GM12878 (cell line): Measurements from ENCODE around the gene POU2F1. TPM values are rescaled to one million over a fixed set of nuclear protein-coding genes. Genes with fewer than 3 reads are reported as not detected.

Source experiments
- ATAC-seq: fragments of 200-7000 bp; cut with Tn5 transposase; 3 replicates; pipeline ENCODE4 v1.9.1; 2020; ENCODE audit warnings: mild to moderate bottlenecking, moderate library complexity
- BruUV-seq: library from RNA; stranded (reverse); fragments of 400-500 nt; replicated peaks from 2 replicates; lab custom pipeline; 2021; lab: Mats Ljungman, UMichigan
- CTCF ChIA-PET: fragments of 300-600 bp; sonication (Branson Sonifier 250); formaldehyde crosslinking; extraction: SDS; loops from one replicate; lab custom pipeline; 2021; ENCODE audit warnings: inconsistent platforms; lab: Yijun Ruan, JAX
- POLR2A ChIA-PET: fragments of 350-600 bp; formaldehyde crosslinking; extraction: SDS; loops from one replicate; lab custom pipeline; 2021; ENCODE audit warnings: inconsistent platforms; lab: Charles Lee
- RAD21 ChIA-PET: fragments of 300-600 bp; sonication (Branson Sonifier 250); formaldehyde crosslinking; loops from one replicate; lab custom pipeline; 2023; ENCODE audit warnings: antibody characterized with exemption; ENCODE audit not compliant: unreplicated experiment; lab: Charles Lee
- SMC1A ChIA-PET: fragments of 300-600 bp; sonication (Branson Sonifier 250); formaldehyde crosslinking; loops from one replicate; lab custom pipeline; 2023; ENCODE audit not compliant: unreplicated experiment, uncharacterized antibody; lab: Charles Lee
- DNase-seq: peaks from one replicate; pipeline ENCODE4 v3.0.0-alpha.2; 2011; ENCODE audit warnings: low read depth, low spot score
- FAIRE-seq: peaks from 3 replicates; lab custom pipeline; 2011; peaks lifted over from hg19 to GRCh38; lab: Jason Lieb, UNC
- H2AFZ ChIP-seq: 2 replicates; pipeline ENCODE4 v1.6.0; 2011; ENCODE audit warnings: low read depth, low read length, control low read depth; ENCODE audit not compliant: control insufficient read depth
- H3K27ac ChIP-seq: 2 replicates; pipeline ENCODE4 v1.5.1; 2011; ENCODE audit warnings: control low read depth; ENCODE audit not compliant: control insufficient read depth, insufficient read depth
- H3K27me3 ChIP-seq, 2 experiments: replicated peaks in 1 of 2; 2 replicates each; pipeline versions ENCODE4 v1.6.0 to v1.6.1; 2011; ENCODE audit warnings: low read length in 1 of 2; ENCODE audit not compliant: control insufficient read depth in 2 of 2, insufficient read depth in 2 of 2
- H3K36me3 ChIP-seq, 2 experiments: 2 replicates each; pipeline ENCODE4 v1.5.1; 2011; ENCODE audit warnings: low read length in 1 of 2; ENCODE audit not compliant: control insufficient read depth in 2 of 2, insufficient read depth in 2 of 2
- H3K4me1 ChIP-seq: 2 replicates; pipeline ENCODE4 v1.6.1; 2011; ENCODE audit warnings: mild to moderate bottlenecking, low read length, moderate library complexity, mixed read lengths; ENCODE audit not compliant: control insufficient read depth, insufficient read depth
- H3K4me2 ChIP-seq: 2 replicates; pipeline ENCODE4 v1.6.0; 2011; ENCODE audit warnings: control low read depth; ENCODE audit not compliant: control insufficient read depth, insufficient read depth
- H3K4me3 ChIP-seq: fragments of 200-600 bp; sonication (generic); 2 replicates; pipeline ENCODE4 v1.5.1; 2016
- H3K79me2 ChIP-seq: 2 replicates; pipeline ENCODE4 v1.6.0; 2011; ENCODE audit warnings: low read length; ENCODE audit not compliant: control insufficient read depth, insufficient read depth
- H3K9ac ChIP-seq: 2 replicates; pipeline ENCODE4 v1.8.0; 2011; ENCODE audit warnings: low read length, control low read depth, mixed read lengths; ENCODE audit not compliant: control insufficient read depth, insufficient read depth
- H3K9me3 ChIP-seq: replicated peaks from 3 replicates; pipeline ENCODE4 v1.5.1; 2011; ENCODE audit warnings: mild to moderate bottlenecking, low read length; ENCODE audit not compliant: control insufficient read depth, insufficient read depth
- H4K20me1 ChIP-seq: 2 replicates; pipeline ENCODE4 v1.6.0; 2011; ENCODE audit not compliant: control insufficient read depth, insufficient read depth
- BHLHE40 ChIP-seq, 2 experiments: fragments of 450-650 bp in 1 of 2; IDR thresholded peaks; 2 replicates each; pipeline ENCODE4 v1.6.1; 2011 to 2017; ENCODE audit warnings: low read depth in 2 of 2, borderline replicate concordance in 1 of 2, improper control_type of control experiment in 1 of 2, low read length in 1 of 2, mild to moderate bottlenecking in 1 of 2
- CHD2 ChIP-seq: IDR thresholded peaks from 2 replicates; pipeline ENCODE4 v1.6.1; 2011; ENCODE audit warnings: low read depth, low read length, improper control_type of control experiment, borderline replicate concordance
- DPF2 ChIP-seq: fragments of 450-650 bp; IDR thresholded peaks from 2 replicates; pipeline ENCODE4 v1.6.1; 2017; ENCODE audit warnings: mild to moderate bottlenecking
- EGR1 ChIP-seq, 2 experiments: IDR thresholded peaks; 1 replicate in 1 of 2; 2 replicates in 1 of 2; pipeline ENCODE4 v1.6.1; 2011 to 2012; ENCODE audit warnings: low read depth in 2 of 2, low read length in 2 of 2, borderline replicate concordance in 1 of 2, mild to moderate bottlenecking in 1 of 2, moderate library complexity in 1 of 2
- FOS ChIP-seq: IDR thresholded peaks from 3 replicates; pipeline ENCODE4 v1.6.1; 2011; ENCODE audit warnings: borderline replicate concordance; ENCODE audit not compliant: insufficient read length; ENCODE audit errors: extremely low read depth
- GATAD2B ChIP-seq: fragments of 450-650 bp; conservative IDR thresholded peaks from 2 replicates; pipeline ENCODE4 v1.6.1; 2017; ENCODE audit warnings: low read depth, mild to moderate bottlenecking, moderate library complexity
- HDAC2 ChIP-seq: fragments of 200-600 bp; sonication (generic); IDR thresholded peaks from 2 replicates; pipeline ENCODE4 v1.6.1; 2017
- IKZF1 ChIP-seq: fragments of 450-650 bp; conservative IDR thresholded peaks from 2 replicates; pipeline ENCODE4 v1.6.1; 2017; ENCODE audit warnings: antibody characterized with exemption, mild to moderate bottlenecking
- JUNB ChIP-seq: IDR thresholded peaks from 2 replicates; pipeline ENCODE4 v1.6.1; 2016; ENCODE audit warnings: antibody characterized with exemption, mild to moderate bottlenecking
- LARP7 ChIP-seq: fragments of 450-650 bp; IDR thresholded peaks from 2 replicates; pipeline ENCODE4 v1.6.1; 2017; ENCODE audit warnings: mild to moderate bottlenecking
- MAX ChIP-seq: IDR thresholded peaks from 2 replicates; pipeline ENCODE4 v1.6.1; 2012; ENCODE audit warnings: low read depth, low read length, improper control_type of control experiment
- MXI1 ChIP-seq: fragments of 150-350 bp; IDR thresholded peaks from 2 replicates; pipeline ENCODE4 v1.6.1; 2011; ENCODE audit warnings: low read depth, mild to moderate bottlenecking, inconsistent platforms, low read length, improper control_type of control experiment
- NFYB ChIP-seq: IDR thresholded peaks from 2 replicates; pipeline ENCODE4 v1.6.1; 2011; ENCODE audit warnings: low read depth, mild to moderate bottlenecking, low read length, improper control_type of control experiment, moderate library complexity; ENCODE audit not compliant: insufficient read depth
- NKRF ChIP-seq: fragments of 450-650 bp; conservative IDR thresholded peaks from 2 replicates; pipeline ENCODE4 v1.6.1; 2017; ENCODE audit warnings: mild to moderate bottlenecking, moderate library complexity
- NR2F1 ChIP-seq: fragments of 450-650 bp; conservative IDR thresholded peaks from 2 replicates; pipeline ENCODE4 v1.6.1; 2017; ENCODE audit warnings: mild to moderate bottlenecking
- PAX5 ChIP-seq: IDR thresholded peaks from 2 replicates; pipeline ENCODE4 v1.6.1; 2011; ENCODE audit warnings: low read depth, low read length, borderline replicate concordance
- POLR2A ChIP-seq: IDR thresholded peaks from 2 replicates; pipeline ENCODE4 v1.6.1; 2011; ENCODE audit warnings: low read depth, mild to moderate bottlenecking, low read length
- RB1 ChIP-seq: fragments of 450-650 bp; formaldehyde crosslinking; IDR thresholded peaks from 2 replicates; pipeline ENCODE4 v1.6.1; 2017; ENCODE audit warnings: mild to moderate bottlenecking, borderline replicate concordance
- RUNX3 ChIP-seq: IDR thresholded peaks from 2 replicates; pipeline ENCODE4 v1.6.1; 2012; ENCODE audit warnings: low read length, inconsistent platforms
- SREBF2 ChIP-seq: IDR thresholded peaks from 2 replicates; pipeline ENCODE4 v1.6.1; 2012; ENCODE audit warnings: mild to moderate bottlenecking, low read length
- TCF3 ChIP-seq: IDR thresholded peaks from 2 replicates; pipeline ENCODE4 v1.6.1; 2012; ENCODE audit warnings: low read depth, mild to moderate bottlenecking, low read length, borderline replicate concordance; ENCODE audit not compliant: insufficient read depth
- ZNF24 ChIP-seq: fragments of 450-650 bp; IDR thresholded peaks from 2 replicates; pipeline ENCODE4 v1.6.1; 2017; ENCODE audit warnings: antibody characterized with exemption, mild to moderate bottlenecking
- WGBS: methylation state at CpG from one replicate; pipeline ENCODE4 v1.1.6; 2016; ENCODE audit warnings: low lambda C conversion rate; ENCODE audit not compliant: insufficient replicate concordance, insufficient coverage; ENCODE audit errors: missing lambda C conversion rate; 5-methylcytosine and 5-hydroxymethylcytosine counted together
- in situ Hi-C: fragments of 300-500 bp; cut with MboI; formaldehyde crosslinking; loops from 9 replicates; pipeline ENCODE4 v1.14.3; 2018; ENCODE audit warnings: mixed read lengths
- intact Hi-C: fragments of 100-400 bp; cut with micrococcal nuclease; formaldehyde crosslinking; loops from one replicate; pipeline ENCODE4 v1.14.2; 2022; ENCODE audit not compliant: unreplicated experiment
- polyA plus RNA-seq, 11 experiments: library from polyadenylated mRNA; depleted of rRNA in 4 of 11; unstranded in 6 of 11; stranded (reverse) in 5 of 11; fragments of >200 nt; fragmentation: Nextera tagmentation in 4 of 11; fragmentation: Illumina TruSeq in 1 of 11; extraction: Ambion mirVana in 4 of 11; extraction: Trizol in 1 of 11; gene quantifications; 1 replicate in 1 of 11; 2 replicates in 10 of 11; pipeline versions ENCODE4 v1.2.1 to v1.2.3, GENCODE V29; 2011 to 2016; ENCODE audit warnings: inconsistent platforms in 2 of 11, missing spikeins in 2 of 11, low read depth in 1 of 11
- total RNA-seq, 4 experiments: library from RNA; depleted of rRNA in 3 of 4; stranded (reverse); fragments of >200 nt in 3 of 4; fragmentation: Illumina TruSeq in 1 of 4; extraction: Trizol in 1 of 4; gene quantifications; 2 replicates each; pipeline versions ENCODE4 v1.2.1 to v1.2.3, GENCODE V29; 2013 to 2021

The POU2F1 gene
- total and polyA plus RNA-seq, 10 of the 15 experiments (the other 5 are each of a cell fraction or from before 2014, with no cell fraction given) = 2.5 to 21.7 (median 12.5) TPM

GRCh38 chr1:167454894-167455785, 234.5 kb downstream of the POU2F1 start:
- Histone ChIP-seq H3K27me3 (no peaks in the 10 kb centered on the region), H3K27ac (peak overlapping the region; percentile 20; the same call in 1 of the 2 replicates), H4K20me1 (no peaks in the 10 kb centered on the region), H3K4me1 (peaks cover 5% of the 10 kb centered on the region), H3K9ac (peak overlapping the region; percentile 71), H3K79me2 (no peaks in the 10 kb centered on the region), H3K36me3 (no peaks in the 10 kb centered on the region), H3K4me2 (peak overlapping the region; percentile 81), H3K9me3 (no peaks in the 10 kb centered on the region), H2AFZ (peak overlapping the region; percentile 81), H3K4me3 (peak overlapping the region; percentile 80)
- ChIA-PET RAD21 (interaction anchor here (0.7 to 5.5 kb wide), 12 partner anchors 8 to 209 kb away, joined by 3 to 35 read pairs (median 4); no protein-coding TSS in a partner anchor), POLR2A (interaction anchor here (0.8 to 2.1 kb wide), 3 partner anchors 45 to 188 kb away, joined by 3 to 6 read pairs (median 6); partner anchors contain the start of gene CREG1), CTCF (interaction anchor here (0.6 to 4.2 kb wide), 18 partner anchors 8 to 636 kb away, joined by 3 to 32 read pairs (median 3); partner anchors contain the start of genes CREG1 and POU2F1), SMC1A (interaction anchor here (0.6 to 5.2 kb wide), 12 partner anchors 11 to 235 kb away, joined by 3 to 34 read pairs (median 4); partner anchors contain the start of gene POU2F1)
- in situ Hi-C loops = no loop called here
- peak; percentile 34 for TF ChIP-seq RUNX3
- TF ChIP-seq CHD2 = 0 out of 2 replicates have a peak, but pooled peaks have one; percentile 21
- 0 out of 2 replicates have a peak, but pooled peaks have one; percentile 24 for TF ChIP-seq RB1
- TF ChIP-seq JUNB = no peak
- TF ChIP-seq TCF3 = peak; percentile 64; the same call in 1 of the 2 replicates
- TF ChIP-seq MXI1 = peak; percentile 62; the same call in 1 of the 2 replicates
- TF ChIP-seq SREBF2 = no peak
- peak; percentile 64; the same call in 1 of the 2 replicates for TF ChIP-seq DPF2
- TF ChIP-seq POLR2A = peak; percentile 37
- TF ChIP-seq HDAC2 = no peak
- TF ChIP-seq BHLHE40 (IDR thresholded peaks at IDR 0.05; ENCODE audit: borderline replicate concordance in 1 of 2, low read depth in 2 of 2, low read length in 1 of 2) = peak; percentile 25 to 78; a peak in 3 of 4 replicates
- peak; percentile 35; the same call in 1 of the 2 replicates for TF ChIP-seq NR2F1
- TF ChIP-seq ZNF24 = no peak
- TF ChIP-seq NKRF = 0 out of 2 replicates have a peak, but pooled peaks have one; percentile 48
- TF ChIP-seq PAX5 = 0 out of 2 replicates have a peak, but pooled peaks have one; percentile 11
- TF ChIP-seq NFYB = no peak
- TF ChIP-seq IKZF1 = peak; percentile 69
- peak in 1 of 2 experiments; percentile 56; a peak in 1 of 3 replicates for TF ChIP-seq EGR1 (IDR thresholded peaks at IDR 0.05; ENCODE audit: borderline replicate concordance in 1 of 2, low read depth in 2 of 2, low read length in 2 of 2)
- 0 out of 2 replicates have a peak, but pooled peaks have one; percentile 54 for TF ChIP-seq LARP7
- 0 out of 2 replicates have a peak, but pooled peaks have one; percentile 29 for TF ChIP-seq MAX
- 0 out of 2 replicates have a peak, but pooled peaks have one; percentile 55 for TF ChIP-seq GATAD2B
- TF ChIP-seq FOS = no peak
- peak; percentile 79 for ATAC-seq
- intact Hi-C loops = loop anchor here (5.0 kb wide), 2 partner anchors 77 to 232 kb away; no protein-coding TSS in a partner anchor
- no TSS peak for BruUV-seq
- 1% methylated on average over 83 of the region's 85 CpGs for WGBS
- DNase-seq = no peak
- FAIRE-seq = no peak
